TTC549 (cell line): ENCODE data around the gene NRG3.
"Not testable (repeated sequence)": the region's sequence is repeated elsewhere in the genome, so short reads cannot be mapped to it uniquely, and the experiment has no call there.

Experiments
- FAIRE-seq: peaks from 2 replicates; lab custom pipeline; 2012; peaks lifted over from hg19 to GRCh38; lab: Jason Lieb, UNC

The NRG3 gene

DNA sequence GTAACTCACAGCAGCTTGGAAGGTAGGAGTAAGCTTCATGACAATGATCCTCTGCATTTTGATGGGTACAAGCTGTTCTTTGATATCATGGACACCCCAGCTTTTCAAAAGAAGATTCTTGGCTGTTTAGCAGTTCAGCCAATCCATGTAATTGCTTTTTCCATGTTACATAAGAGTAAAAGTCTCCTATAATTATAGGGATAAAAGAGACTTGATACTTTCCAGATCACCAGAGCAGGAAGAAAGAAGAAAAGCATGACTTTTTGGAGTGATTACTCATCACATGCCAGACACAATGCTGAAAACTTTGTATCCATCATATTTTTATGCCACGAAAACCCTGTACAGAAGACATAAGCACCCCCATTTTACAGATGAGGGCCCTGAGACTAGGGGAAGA, 1049.7 kb downstream of the NRG3 start:
- FAIRE-seq: no peak

DNA sequence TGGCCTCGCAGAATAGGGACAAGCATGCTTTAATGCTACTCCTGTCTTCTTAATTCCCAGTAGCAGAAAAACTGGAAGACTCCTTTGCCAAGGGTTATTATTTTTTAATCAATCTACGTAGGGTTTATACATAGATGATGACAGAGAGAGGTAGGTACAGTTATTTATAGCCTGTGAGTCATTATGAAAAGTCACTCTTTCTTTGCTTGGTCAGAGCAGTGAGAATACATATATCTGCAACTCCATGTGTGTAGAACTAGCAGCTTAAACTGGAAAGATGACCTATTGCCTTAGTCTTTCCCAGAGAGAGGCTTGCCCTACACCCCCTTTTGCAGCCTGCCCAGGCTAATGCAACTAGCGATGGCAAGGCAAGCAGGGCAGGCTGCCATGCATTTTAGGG, 1050.6 kb downstream of the NRG3 start:
- FAIRE-seq: no peak

DNA sequence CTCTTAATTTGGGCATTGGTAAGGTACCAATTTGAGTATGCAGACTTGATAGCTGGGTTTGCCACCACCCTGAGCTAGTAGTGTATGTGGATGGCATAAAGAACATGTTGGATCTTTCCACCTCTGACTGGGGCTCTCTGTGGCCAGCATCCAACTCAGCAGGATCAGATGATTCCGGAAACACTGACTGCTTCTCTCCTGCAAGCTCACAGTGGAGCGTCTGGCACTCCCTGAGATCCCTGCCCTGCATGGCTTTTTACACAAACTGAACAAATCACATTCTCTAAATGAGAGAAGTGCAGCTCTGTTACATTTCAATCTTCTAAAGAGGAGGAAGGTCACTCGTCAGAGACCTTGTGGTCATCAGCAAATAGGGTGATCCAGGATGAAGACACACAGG, 1057.5 kb downstream of the NRG3 start:
- no peak for FAIRE-seq

DNA sequence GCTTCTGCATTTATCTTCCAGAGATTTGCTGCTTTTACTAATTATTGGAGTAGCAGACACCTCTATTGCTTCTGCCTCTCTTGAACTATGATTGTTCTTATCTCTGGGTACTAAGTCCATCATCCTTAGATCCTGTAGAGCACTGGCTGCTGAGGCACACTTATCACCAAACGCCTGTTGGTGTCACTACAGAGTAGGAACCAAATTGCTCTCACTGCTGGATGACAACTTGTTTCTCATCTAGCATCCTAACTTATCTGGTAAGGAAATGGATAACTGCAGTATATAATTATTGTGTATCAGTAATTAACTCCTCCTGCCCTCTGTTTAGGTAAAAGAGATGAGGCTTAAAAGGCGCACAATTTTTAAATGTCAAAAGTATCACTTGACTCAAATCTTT, 1059.4 kb downstream of the NRG3 start:
- no peak for FAIRE-seq

DNA sequence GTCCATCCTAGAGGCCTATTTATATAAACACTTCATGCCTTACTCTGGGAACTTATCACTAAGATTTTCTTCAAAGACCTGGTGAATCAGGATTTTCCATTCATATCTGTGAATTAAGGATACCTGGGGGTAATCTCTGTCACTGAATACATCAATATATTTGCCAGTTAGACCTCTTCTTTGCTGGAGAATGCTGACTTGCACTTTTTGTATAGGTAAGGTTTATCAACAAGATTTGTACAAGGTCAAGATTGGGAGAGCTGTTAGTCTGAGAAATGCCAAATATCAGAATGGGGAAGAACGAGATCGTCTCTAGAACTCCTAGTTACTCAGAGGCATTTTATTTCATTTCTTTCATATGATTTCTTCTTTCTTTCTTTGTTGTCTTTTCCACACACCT, 1060.0 kb downstream of the NRG3 start:
- no peak for FAIRE-seq

- FAIRE-seq: no peak
Measured at GRCh38 chr10:82938331-82938730, 1063.3 kb downstream of the NRG3 start.

GRCh38 chr10:82942286-82943099, 1067.5 kb downstream of the NRG3 start:
- FAIRE-seq: no peak

DNA sequence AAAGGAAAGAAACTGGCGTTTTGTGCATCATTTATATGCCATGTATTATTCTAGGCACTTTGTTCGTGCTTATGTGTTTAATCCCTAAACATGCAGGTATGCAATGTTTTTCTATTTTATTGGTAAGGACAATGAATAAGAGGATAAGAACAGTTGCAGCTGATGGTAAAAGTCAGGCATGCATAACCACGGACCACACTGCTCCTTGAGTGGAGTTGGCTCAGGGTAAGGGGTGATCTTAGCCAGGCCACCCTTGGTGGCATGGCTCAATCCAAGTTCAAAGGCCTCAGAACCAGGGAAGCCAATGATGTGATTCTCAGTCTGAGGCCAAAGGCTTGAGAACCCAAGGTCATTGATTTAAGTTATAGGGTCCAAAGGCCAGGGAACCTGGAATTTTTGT, 1068.1 kb downstream of the NRG3 start:
- no peak for FAIRE-seq

- FAIRE-seq: no peak
Measured at GRCh38 chr10:82949816-82950575, 1075.0 kb downstream of the NRG3 start.

GRCh38 chr10:82953331-82953730, 1078.3 kb downstream of the NRG3 start:
- FAIRE-seq: no peak

- no peak for FAIRE-seq
Measured at GRCh38 chr10:82953909-82954308, 1078.9 kb downstream of the NRG3 start.

DNA sequence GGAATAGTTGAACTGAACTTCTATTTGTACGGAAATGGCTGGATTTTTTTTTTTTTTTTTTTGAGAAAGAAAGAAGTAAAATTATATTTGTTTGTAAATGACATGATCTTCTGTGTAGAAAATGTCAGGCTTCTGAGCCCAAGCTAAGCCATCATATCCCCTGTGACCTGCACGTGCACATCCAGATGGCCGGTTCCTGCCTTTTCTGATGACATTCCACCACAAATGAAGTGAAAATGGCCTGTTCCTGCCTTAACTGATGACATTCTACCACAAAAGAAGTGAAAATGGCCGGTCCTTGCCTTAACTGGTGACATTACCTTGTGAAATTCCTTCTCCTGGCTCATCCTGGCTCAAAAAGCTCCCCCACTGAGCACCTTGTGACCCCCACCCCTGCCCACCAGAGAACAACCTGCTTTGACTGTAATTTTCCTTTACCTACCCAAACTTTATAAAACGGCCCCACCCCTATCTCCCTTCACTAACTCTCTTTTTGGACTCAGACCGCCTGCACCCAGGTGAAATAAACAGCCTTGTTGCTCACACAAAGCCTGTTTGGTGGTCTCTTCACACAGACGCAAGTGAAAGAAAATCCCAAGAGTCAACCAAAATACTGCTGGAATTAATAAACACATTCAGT, 1085.5 kb downstream of the NRG3 start:
- FAIRE-seq: not testable (repeated sequence)

- no peak for FAIRE-seq
Measured at GRCh38 chr10:82961864-82962263, 1086.9 kb downstream of the NRG3 start.

DNA sequence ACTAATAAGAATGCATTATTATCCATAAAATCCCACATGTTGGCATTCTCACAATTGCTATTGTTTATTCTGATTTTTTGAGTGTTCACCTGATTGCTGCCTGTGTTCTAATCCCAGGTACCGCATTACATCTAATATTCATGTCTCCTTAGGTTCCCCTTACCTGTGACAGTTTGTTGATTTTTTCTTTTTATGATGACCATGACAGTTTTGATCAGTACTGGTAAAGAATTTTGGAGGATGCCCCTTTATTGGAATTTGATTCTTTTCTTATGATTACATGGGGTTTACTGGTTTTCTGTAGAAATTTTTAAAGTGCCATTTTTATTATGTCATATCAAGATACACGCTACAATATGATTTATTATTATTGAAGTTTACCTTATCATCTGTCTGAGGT, 1091.1 kb downstream of the NRG3 start:
- no peak for FAIRE-seq

GRCh38 chr10:82968533-82968932, 1093.5 kb downstream of the NRG3 start:
- FAIRE-seq: no peak

DNA sequence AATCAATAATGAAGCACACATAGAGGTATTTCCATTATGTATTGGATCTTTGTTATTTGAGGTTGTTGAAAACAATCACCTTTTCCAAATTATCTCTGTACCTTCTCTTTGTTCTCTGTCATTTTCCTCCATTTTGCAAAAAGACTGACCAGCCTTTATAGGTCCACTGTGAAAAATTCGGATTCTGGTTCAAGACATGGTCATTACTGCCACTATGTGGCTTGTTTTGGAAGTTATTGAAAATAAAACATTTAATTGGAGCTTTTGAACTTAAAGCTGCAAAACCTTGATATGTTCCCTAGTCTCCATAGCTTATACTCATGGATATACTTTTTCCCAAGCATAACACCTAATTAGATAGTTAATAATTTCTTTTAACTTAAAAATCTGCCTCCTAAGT, 1094.4 kb downstream of the NRG3 start:
- FAIRE-seq: no peak

DNA sequence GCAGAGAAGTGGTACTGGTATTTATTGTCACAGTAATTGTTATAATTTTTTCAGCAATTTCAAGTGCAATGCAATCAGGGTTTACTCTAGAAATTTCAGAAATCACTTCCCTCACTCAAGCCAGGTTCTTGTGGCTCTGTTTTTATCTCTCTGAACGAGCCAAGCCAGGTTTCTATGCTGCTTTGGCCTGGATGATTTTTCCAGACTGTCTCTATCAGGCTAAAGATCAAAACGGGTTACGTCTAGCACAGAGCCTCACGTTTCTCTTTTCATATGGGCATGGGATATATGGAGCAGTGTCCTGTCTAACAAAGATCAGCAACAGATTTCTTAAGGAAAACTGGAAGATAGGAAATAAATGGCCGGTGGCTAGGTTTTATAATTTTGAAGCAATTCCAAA, 1105.3 kb downstream of the NRG3 start:
- no peak for FAIRE-seq

DNA sequence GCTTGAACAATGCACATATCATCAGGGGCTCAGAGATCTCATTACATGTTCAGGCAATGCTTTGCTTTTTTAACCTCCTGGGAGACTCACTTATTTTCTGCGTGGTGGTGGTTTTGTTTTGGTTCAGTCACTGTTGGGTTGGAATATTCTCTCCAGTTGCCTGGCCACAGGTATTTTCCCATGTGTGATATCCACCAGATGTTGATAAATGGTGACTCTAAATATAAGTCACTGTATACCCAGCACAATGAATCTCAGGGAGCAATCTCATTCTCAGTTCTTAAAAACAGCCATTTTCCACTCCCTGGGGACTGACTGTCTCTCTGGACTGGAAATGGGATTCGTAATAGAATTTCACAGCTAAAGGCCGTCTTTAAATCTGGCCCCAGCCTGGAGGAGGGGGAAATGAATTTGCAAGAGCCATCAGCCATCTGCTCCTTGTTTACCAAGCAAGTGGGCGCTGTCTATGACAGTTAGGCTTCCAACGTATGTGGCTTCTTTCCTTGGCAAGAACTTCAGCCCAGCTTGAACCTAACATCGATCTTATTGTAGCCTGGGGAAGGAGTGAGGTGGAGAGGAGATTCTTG, 1106.2 kb downstream of the NRG3 start:
- no peak for FAIRE-seq

DNA sequence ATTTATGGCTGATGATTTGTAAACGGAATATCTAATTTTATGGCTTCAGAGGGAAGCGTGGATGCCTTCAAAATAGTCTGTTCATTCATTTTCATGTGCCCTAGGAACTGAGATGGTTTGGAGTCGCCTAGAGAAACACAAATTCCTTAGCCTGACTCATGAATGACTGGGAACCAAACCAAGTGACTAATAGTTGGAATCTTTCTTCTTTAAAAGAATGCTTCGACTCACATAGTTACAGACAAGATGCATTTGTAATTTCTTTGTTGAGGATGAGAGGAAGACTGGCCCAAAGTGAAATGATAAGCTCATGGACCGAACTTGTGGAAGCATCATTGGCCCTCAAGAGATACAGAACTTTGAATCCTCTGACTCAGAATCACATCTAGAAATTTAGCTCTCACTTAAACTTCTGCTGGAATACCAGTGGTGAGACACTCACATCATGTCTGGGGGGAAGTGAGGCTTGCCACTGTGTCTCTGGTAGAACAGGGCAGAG, 1107.2 kb downstream of the NRG3 start:
- no peak for FAIRE-seq

DNA sequence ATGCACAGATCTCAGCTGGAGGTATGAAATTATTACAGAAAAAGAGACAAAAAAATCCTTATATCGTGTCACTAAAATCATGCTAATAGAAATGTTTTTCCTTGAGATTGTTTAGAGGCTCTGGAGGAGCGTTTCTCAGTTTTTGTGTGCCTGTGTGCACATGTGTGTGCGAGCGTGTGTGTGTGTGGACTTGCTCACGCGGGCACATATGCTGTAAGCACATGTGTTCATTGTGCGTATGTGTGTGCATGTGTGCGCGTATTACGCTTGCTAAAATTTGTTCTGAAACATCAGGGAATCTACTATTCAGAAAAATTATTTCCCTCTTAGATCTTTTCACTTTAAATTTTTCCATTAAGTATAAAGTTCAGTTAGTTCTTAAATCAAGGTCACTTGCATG, 1111.2 kb downstream of the NRG3 start:
- no peak for FAIRE-seq

- not testable (repeated sequence) for FAIRE-seq
Measured at GRCh38 chr10:83006479-83006878, 1131.5 kb downstream of the NRG3 start.

GRCh38 chr10:83007510-83007909, 1132.5 kb downstream of the NRG3 start:
- no peak for FAIRE-seq

DNA sequence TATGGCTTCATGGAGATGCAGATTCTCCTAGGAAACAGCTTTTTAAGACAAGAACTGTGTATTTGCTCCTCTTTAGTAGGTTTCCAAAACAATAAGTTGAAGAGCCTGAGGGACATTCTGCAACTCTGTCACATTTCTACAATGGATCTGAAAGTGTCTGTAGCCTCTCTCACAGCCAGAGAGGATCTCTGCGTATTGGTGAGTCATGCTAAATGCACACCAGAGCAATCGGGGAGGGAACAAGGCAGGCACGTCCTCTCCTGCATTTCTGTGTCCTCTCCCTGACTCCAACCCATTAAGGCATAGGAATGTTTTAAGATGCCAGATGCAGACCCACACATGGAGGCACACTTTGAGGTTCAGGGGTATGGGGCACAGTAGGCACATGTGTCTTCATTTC, 1137.9 kb downstream of the NRG3 start:
- no peak for FAIRE-seq
